GM12891 (cell line): ENCODE data around the gene CD86.

Source experiments
- POLR2AphosphoS5 ChIP-seq: IDR thresholded peaks from 2 replicates; pipeline ENCODE4 v1.6.1; 2011; ENCODE audit warnings: low read depth, low read length, control low read depth
- SPI1 ChIP-seq: IDR thresholded peaks from 2 replicates; pipeline ENCODE4 v1.6.1; 2011; ENCODE audit warnings: low read depth, low read length, control low read depth

GRCh38 chr3:122167630-122168029, 112.5 kb downstream of the CD86 start:
- TF ChIP-seq SPI1 (no peak), POLR2AphosphoS5 (no peak)
